Activated T-cell treated with anti-CD3 and anti-CD28 coated beads, Interleukin-2, amount 50 U/mL, for 1 hour (primary cell): ENCODE results near the gene TGM1.

Source experiments
- DNase-seq: peaks from one replicate; pipeline ENCODE4 v3.0.0-alpha.2; 2020

The TGM1 gene

GRCh38 chr14:24291446-24292117 is 28.6 kb upstream of the TGM1 start:
- DNase-seq = no peak

GRCh38 chr14:24290746-24291145 is 27.8 kb upstream of the TGM1 start:
- no peak for DNase-seq

GRCh38 chr14:24289649-24290280 is 26.8 kb upstream of the TGM1 start:
- no peak for DNase-seq

- no peak for DNase-seq
Observed at GRCh38 chr14:24286996-24287395, 24.0 kb upstream of the TGM1 start.

- DNase-seq = no peak
Observed at GRCh38 chr14:24285351-24285750, 22.4 kb upstream of the TGM1 start.

GRCh38 chr14:24284501-24285035 is 21.6 kb upstream of the TGM1 start:
- no peak for DNase-seq

GRCh38 chr14:24283796-24284460 is 21.0 kb upstream of the TGM1 start:
- no peak for DNase-seq

GRCh38 chr14:24282736-24283135 is 19.8 kb upstream of the TGM1 start:
- no peak for DNase-seq

- DNase-seq = no peak
Observed at GRCh38 chr14:24281636-24282035, 18.7 kb upstream of the TGM1 start.

- no peak for DNase-seq
Observed at GRCh38 chr14:24280797-24281460, 18.0 kb upstream of the TGM1 start.

GRCh38 chr14:24279301-24280186 is 16.6 kb upstream of the TGM1 start:
- DNase-seq = peak; percentile 53

GRCh38 chr14:24278424-24278823 is 15.4 kb upstream of the TGM1 start:
- DNase-seq = no peak

- no peak for DNase-seq
Observed at GRCh38 chr14:24277606-24278321, 14.8 kb upstream of the TGM1 start.

- DNase-seq = no peak
Observed at GRCh38 chr14:24277071-24277470, 14.1 kb upstream of the TGM1 start.

GRCh38 chr14:24274101-24274543 is 11.1 kb upstream of the TGM1 start:
- DNase-seq = peak; percentile 22

GRCh38 chr14:24273422-24273998 is 10.5 kb upstream of the TGM1 start:
- no peak for DNase-seq

- no peak for DNase-seq
Observed at GRCh38 chr14:24272467-24272866, 9.5 kb upstream of the TGM1 start.

- no peak for DNase-seq
Observed at GRCh38 chr14:24271834-24272263, 8.9 kb upstream of the TGM1 start.

GRCh38 chr14:24271134-24271833 is 8.3 kb upstream of the TGM1 start, which contains the start of gene RABGGTA:
Gene RABGGTA (minus strand): TSS chr14:24271597. CDS start chr14:24271115, 482 bp downstream.
- peak; percentile 91 for DNase-seq

GRCh38 chr14:24270537-24271133 is 7.7 kb upstream of the TGM1 start:
- DNase-seq = no peak
